OCI-LY3 (cell line): ENCODE results near the gene CFAP157.

Source experiments
- EZH2phosphoT487 ChIP-seq: fragments of 200-600 bp; shearing (Covaris generic); IDR thresholded peaks from 2 replicates; pipeline ENCODE4 v1.6.1; 2018; ENCODE audit warnings: antibody characterized with exemption, mixed run types, low read depth
- TF ChIP-seq, protein P1 (sequence below): fragments of 200-600, 300-600 bp; sonication (generic); IDR thresholded peaks from 2 replicates; pipeline ENCODE4 v1.5.1; 2014; ENCODE audit warnings: antibody characterized with exemption, low read length, low read depth

- no peak for TF ChIP-seq EZH2phosphoT487
- TF ChIP-seq, protein P1, sequence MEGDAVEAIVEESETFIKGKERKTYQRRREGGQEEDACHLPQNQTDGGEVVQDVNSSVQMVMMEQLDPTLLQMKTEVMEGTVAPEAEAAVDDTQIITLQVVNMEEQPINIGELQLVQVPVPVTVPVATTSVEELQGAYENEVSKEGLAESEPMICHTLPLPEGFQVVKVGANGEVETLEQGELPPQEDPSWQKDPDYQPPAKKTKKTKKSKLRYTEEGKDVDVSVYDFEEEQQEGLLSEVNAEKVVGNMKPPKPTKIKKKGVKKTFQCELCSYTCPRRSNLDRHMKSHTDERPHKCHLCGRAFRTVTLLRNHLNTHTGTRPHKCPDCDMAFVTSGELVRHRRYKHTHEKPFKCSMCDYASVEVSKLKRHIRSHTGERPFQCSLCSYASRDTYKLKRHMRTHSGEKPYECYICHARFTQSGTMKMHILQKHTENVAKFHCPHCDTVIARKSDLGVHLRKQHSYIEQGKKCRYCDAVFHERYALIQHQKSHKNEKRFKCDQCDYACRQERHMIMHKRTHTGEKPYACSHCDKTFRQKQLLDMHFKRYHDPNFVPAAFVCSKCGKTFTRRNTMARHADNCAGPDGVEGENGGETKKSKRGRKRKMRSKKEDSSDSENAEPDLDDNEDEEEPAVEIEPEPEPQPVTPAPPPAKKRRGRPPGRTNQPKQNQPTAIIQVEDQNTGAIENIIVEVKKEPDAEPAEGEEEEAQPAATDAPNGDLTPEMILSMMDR = no peak
Measured at GRCh38 chr9:127667906-127668305, 38.9 kb upstream of the CFAP157 start.
